Measurements from ENCODE around the gene AKAP8L.

DNA sequence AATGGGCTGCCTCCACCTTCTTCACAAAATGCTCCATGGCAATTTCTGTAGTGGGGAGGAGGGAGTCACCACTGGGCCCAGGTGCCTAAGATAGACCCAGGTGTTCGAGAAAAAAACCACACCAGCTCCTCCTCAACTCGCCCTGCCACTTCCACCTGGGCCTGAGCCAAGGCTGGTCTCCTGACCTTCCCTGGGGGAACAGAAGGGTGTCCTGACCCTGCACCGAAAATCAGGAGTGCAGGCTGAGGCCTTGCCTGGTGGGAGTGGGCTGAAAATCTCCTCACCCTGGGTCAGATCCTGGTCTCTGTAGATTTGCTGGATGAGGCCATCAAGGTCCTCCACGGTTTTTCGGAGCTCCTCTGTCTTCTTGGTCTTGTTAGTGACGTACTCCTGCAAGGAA lies 21.6 kb downstream of the AKAP8L start:
- TF ChIP-seq, protein P1, sequence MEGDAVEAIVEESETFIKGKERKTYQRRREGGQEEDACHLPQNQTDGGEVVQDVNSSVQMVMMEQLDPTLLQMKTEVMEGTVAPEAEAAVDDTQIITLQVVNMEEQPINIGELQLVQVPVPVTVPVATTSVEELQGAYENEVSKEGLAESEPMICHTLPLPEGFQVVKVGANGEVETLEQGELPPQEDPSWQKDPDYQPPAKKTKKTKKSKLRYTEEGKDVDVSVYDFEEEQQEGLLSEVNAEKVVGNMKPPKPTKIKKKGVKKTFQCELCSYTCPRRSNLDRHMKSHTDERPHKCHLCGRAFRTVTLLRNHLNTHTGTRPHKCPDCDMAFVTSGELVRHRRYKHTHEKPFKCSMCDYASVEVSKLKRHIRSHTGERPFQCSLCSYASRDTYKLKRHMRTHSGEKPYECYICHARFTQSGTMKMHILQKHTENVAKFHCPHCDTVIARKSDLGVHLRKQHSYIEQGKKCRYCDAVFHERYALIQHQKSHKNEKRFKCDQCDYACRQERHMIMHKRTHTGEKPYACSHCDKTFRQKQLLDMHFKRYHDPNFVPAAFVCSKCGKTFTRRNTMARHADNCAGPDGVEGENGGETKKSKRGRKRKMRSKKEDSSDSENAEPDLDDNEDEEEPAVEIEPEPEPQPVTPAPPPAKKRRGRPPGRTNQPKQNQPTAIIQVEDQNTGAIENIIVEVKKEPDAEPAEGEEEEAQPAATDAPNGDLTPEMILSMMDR (IDR thresholded peaks at IDR 0.05; ENCODE audit: poor library complexity), result no peak
- no peak for TF ChIP-seq EZH2 (IDR thresholded peaks at IDR 0.05; ENCODE audit: borderline replicate concordance)

Measured in hepatocyte (in vitro differentiated cells).